GM12872 (cell line): ENCODE results near the gene CLEC4A.

Experiments used
- TF ChIP-seq, protein P1 (sequence below): IDR thresholded peaks from 3 replicates; pipeline ENCODE4 v1.5.1; 2011; ENCODE audit warnings: low read depth, mild to moderate bottlenecking, low read length, moderate library complexity; ENCODE audit not compliant: insufficient read depth

Gene CLEC4A

GRCh38 chr12:8081251-8081920, 42.0 kb upstream of the CLEC4A start:
- TF ChIP-seq, protein P1, sequence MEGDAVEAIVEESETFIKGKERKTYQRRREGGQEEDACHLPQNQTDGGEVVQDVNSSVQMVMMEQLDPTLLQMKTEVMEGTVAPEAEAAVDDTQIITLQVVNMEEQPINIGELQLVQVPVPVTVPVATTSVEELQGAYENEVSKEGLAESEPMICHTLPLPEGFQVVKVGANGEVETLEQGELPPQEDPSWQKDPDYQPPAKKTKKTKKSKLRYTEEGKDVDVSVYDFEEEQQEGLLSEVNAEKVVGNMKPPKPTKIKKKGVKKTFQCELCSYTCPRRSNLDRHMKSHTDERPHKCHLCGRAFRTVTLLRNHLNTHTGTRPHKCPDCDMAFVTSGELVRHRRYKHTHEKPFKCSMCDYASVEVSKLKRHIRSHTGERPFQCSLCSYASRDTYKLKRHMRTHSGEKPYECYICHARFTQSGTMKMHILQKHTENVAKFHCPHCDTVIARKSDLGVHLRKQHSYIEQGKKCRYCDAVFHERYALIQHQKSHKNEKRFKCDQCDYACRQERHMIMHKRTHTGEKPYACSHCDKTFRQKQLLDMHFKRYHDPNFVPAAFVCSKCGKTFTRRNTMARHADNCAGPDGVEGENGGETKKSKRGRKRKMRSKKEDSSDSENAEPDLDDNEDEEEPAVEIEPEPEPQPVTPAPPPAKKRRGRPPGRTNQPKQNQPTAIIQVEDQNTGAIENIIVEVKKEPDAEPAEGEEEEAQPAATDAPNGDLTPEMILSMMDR, result no peak

GRCh38 chr12:8082808-8083100, 40.7 kb upstream of the CLEC4A start:
- TF ChIP-seq, protein P1, result no peak

DNA sequence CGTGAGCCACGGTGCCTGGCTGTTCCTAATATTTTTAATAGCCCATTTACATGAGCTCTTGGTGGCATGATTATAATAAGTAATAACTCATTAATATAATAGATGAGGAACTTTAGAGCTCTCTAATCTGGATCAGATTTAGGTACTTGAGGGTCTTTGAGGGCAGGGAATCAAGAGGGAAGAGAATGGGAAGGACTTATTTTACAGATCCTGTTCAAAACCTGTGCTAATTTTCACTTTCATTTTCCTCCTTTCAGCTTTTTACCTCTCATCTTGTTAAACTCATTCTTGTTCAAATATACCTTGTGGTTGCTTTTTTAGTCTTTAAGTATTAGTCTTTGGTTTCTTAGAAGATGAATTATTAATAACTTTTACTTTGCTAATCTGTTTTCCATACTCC, 35.8 kb upstream of the CLEC4A start:
- TF ChIP-seq, protein P1, result no peak

GRCh38 chr12:8088574-8088973, 34.8 kb upstream of the CLEC4A start:
- TF ChIP-seq, protein P1, result no peak

GRCh38 chr12:8089716-8090115, 33.7 kb upstream of the CLEC4A start:
- TF ChIP-seq, protein P1, result no peak

GRCh38 chr12:8093291-8093690, 30.1 kb upstream of the CLEC4A start:
- TF ChIP-seq, protein P1, result no peak

- TF ChIP-seq, protein P1, result no peak
These were observed 27.0 kb upstream of the CLEC4A start for GRCh38 chr12:8096281-8096915.
